ENCODE results near the gene ATP11A.

DNA sequence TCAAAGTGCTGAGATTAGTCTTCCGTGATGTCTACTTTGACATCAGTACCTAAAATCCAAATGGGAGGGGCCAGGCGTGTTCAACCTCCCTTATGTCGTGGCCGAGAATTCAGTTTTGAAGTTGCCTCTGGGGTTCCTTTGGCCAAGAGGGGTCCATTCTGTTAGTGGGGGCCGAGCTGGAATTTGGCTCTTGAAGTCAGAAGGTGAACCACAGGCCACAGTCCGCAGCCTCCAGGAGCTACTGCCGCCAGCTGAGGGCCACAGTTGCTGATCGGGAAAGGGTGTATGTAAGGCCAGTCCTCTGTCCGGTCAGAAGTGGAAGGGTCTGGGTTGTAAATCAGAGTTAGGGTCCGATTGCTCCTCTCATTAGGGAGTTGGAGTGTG is 31.0 kb downstream of the ATP11A start:
- TF ChIP-seq, protein P1, sequence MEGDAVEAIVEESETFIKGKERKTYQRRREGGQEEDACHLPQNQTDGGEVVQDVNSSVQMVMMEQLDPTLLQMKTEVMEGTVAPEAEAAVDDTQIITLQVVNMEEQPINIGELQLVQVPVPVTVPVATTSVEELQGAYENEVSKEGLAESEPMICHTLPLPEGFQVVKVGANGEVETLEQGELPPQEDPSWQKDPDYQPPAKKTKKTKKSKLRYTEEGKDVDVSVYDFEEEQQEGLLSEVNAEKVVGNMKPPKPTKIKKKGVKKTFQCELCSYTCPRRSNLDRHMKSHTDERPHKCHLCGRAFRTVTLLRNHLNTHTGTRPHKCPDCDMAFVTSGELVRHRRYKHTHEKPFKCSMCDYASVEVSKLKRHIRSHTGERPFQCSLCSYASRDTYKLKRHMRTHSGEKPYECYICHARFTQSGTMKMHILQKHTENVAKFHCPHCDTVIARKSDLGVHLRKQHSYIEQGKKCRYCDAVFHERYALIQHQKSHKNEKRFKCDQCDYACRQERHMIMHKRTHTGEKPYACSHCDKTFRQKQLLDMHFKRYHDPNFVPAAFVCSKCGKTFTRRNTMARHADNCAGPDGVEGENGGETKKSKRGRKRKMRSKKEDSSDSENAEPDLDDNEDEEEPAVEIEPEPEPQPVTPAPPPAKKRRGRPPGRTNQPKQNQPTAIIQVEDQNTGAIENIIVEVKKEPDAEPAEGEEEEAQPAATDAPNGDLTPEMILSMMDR (IDR thresholded peaks at IDR 0.05) = no peak
- TF ChIP-seq EP300 (IDR thresholded peaks at IDR 0.05) = no peak
- TF ChIP-seq POLR2A (IDR thresholded peaks at IDR 0.05) = no peak
